Right forelimb (tissue), 1 donor: ENCODE results near the gene EIF4G2.
"Not testable (repeated sequence)": the region's sequence is repeated elsewhere in the genome, so short reads cannot be mapped to it uniquely, and the experiment has no call there.

ENCODE experiments used
- DNase-seq: peaks from one replicate; pipeline ENCODE4 v3.0.0-alpha.2; 2018

The EIF4G2 gene

GRCh38 chr11:10808553-10809372, at the start of gene EIF4G2:
EIF4G2 (minus strand) TSS chr11:10808926.
- DNase-seq, result peak; percentile 99

- peak; percentile 98 for DNase-seq
Measured at GRCh38 chr11:10857709-10858438, 49.1 kb upstream of the EIF4G2 start, which contains the start of gene ZBED5. ZBED5 (minus strand) TSS chr11:10858053; CDS start chr11:10854945, 3,108 bp downstream.

GRCh38 chr11:10857459-10857708, 48.7 kb upstream of the EIF4G2 start:
- no peak for DNase-seq

- no peak for DNase-seq
Measured at GRCh38 chr11:10856689-10857458, 48.1 kb upstream of the EIF4G2 start.

- no peak for DNase-seq
Measured at GRCh38 chr11:10855295-10855694, 46.6 kb upstream of the EIF4G2 start.

- DNase-seq, result no peak
Measured at GRCh38 chr11:10847960-10848860, 39.5 kb upstream of the EIF4G2 start.

GRCh38 chr11:10846660-10847059, 37.9 kb upstream of the EIF4G2 start:
- no peak for DNase-seq

- DNase-seq, result no peak
Measured at GRCh38 chr11:10845589-10845988, 36.9 kb upstream of the EIF4G2 start.

- no peak for DNase-seq
Measured at GRCh38 chr11:10844796-10845195, 36.1 kb upstream of the EIF4G2 start.

- DNase-seq, result no peak
Measured at GRCh38 chr11:10844356-10844755, 35.6 kb upstream of the EIF4G2 start.

- no peak for DNase-seq
Measured at GRCh38 chr11:10838881-10839280, 30.2 kb upstream of the EIF4G2 start.

GRCh38 chr11:10838083-10838482, 29.4 kb upstream of the EIF4G2 start:
- DNase-seq, result no peak

- DNase-seq, result not testable (repeated sequence)
Measured at GRCh38 chr11:10836884-10837283, 28.2 kb upstream of the EIF4G2 start.

GRCh38 chr11:10829139-10829538, 20.4 kb upstream of the EIF4G2 start:
- DNase-seq, result no peak

- DNase-seq, result no peak
Measured at GRCh38 chr11:10828402-10828801, 19.7 kb upstream of the EIF4G2 start.

GRCh38 chr11:10824888-10825287, 16.2 kb upstream of the EIF4G2 start:
- DNase-seq, result no peak

GRCh38 chr11:10823152-10823579, 14.4 kb upstream of the EIF4G2 start:
- DNase-seq, result no peak

GRCh38 chr11:10822491-10822890, 13.8 kb upstream of the EIF4G2 start:
- DNase-seq, result not testable (repeated sequence)

GRCh38 chr11:10818594-10818993, 9.9 kb upstream of the EIF4G2 start:
- DNase-seq, result no peak

- no peak for DNase-seq
Measured at GRCh38 chr11:10813945-10814344, 5.2 kb upstream of the EIF4G2 start.

GRCh38 chr11:10809373-10810160, 841 bp upstream of the EIF4G2 start:
- DNase-seq, result no peak

GRCh38 chr11:10808235-10808552, 532 bp downstream of the EIF4G2 start:
- DNase-seq, result no peak
